ENCODE measurements around the gene DUSP1.

DNA sequence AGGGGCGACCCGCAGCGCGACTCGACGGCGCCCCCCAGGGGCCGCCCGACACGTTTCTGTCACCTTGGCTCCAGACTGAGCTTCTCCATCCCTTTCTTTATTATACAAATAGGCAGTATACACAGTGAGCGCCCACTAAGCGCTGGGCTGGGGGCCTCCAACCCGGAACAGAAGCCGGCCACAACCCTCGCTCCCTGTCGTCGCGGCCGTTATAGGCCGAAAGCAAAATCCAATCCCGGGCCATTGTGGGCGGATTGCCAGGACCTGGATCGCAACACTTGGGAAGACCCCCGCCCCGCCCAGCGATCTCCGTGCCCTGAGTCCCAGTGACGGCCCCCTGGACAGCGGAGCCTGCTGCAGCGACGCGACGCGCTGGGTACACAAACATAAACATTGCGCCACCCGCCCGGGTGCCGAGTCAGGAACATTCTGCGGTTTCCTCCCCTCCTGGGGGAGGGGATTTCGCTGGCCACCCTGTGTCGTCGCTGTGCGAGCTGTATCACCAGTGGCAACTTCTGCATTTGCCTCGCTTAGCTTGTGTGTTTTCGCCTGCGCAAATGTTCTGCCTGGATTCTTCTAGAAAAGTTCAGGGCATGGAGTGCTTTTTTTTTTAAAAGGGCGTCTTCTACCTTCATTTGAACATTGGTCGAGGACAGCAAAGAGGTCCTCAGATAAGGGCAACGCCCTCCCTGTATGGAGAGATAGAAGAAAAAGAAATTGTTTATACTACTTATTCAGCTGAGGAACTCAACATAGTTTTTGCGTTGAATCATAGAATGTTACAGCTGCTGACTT is 1.3 kb upstream of the DUSP1 start:
- no peak for TF ChIP-seq EZH2 (IDR thresholded peaks at IDR 0.05; ENCODE audit: borderline replicate concordance, low read length)
- TF ChIP-seq, protein P1, sequence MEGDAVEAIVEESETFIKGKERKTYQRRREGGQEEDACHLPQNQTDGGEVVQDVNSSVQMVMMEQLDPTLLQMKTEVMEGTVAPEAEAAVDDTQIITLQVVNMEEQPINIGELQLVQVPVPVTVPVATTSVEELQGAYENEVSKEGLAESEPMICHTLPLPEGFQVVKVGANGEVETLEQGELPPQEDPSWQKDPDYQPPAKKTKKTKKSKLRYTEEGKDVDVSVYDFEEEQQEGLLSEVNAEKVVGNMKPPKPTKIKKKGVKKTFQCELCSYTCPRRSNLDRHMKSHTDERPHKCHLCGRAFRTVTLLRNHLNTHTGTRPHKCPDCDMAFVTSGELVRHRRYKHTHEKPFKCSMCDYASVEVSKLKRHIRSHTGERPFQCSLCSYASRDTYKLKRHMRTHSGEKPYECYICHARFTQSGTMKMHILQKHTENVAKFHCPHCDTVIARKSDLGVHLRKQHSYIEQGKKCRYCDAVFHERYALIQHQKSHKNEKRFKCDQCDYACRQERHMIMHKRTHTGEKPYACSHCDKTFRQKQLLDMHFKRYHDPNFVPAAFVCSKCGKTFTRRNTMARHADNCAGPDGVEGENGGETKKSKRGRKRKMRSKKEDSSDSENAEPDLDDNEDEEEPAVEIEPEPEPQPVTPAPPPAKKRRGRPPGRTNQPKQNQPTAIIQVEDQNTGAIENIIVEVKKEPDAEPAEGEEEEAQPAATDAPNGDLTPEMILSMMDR (conservative IDR thresholded peaks at IDR 0.05 in 1 of 2, IDR thresholded peaks at IDR 0.05 in 1 of 2; ENCODE audit: extremely low read depth in 1 of 2, insufficient read depth in 1 of 2, low read depth in 1 of 2, low read length in 2 of 2): peak; percentile 46 to 86

Measured in mammary epithelial cell (primary cell).